HG02642 (cell line): ENCODE results near the gene HDHD3.
A peak's percentile ranks its signal among the peaks of the same experiment; 100 is the strongest.
"Not testable (repeated sequence)": the region's sequence is repeated elsewhere in the genome, so short reads cannot be mapped to it uniquely, and the experiment has no call there.

Source experiments
- ATAC-seq: cut with Tn5 transposase; IDR thresholded peaks from one replicate; pipeline ENCODE4 v1.9.1; 2021; ENCODE audit warnings: mild to moderate bottlenecking; ENCODE audit not compliant: unreplicated experiment, poor library complexity

The HDHD3 gene

DNA sequence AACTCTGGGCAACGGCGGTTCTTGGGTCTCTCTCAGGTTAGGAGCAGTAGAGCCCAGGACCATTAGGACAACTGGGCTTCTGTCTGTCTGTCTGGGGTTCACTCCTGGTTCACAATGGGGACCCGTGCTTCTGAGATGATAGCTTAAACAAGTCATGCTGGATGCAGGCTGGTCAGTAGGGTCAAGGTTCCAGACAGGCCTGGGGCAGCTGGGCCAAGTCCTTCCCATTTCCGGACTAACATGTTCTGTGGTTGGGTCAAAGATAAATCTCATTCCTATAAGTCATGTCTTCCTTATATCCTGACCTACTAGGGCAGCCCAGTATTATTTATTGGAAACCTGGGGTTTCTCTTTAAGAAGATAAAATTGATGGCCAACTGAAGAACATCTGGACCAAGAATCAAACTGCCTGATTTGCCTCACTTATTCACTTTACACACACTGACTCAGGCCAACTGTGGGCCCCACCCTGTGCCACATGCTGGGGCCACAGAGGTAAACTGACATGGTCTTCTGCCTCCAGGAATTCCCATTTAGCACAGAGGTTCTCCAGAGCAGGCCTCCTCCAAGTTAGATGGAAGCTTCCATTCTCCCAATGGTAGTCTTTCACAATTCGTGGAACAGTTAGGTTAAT is 8.3 kb downstream of the HDHD3 start:
- ATAC-seq = no peak

DNA sequence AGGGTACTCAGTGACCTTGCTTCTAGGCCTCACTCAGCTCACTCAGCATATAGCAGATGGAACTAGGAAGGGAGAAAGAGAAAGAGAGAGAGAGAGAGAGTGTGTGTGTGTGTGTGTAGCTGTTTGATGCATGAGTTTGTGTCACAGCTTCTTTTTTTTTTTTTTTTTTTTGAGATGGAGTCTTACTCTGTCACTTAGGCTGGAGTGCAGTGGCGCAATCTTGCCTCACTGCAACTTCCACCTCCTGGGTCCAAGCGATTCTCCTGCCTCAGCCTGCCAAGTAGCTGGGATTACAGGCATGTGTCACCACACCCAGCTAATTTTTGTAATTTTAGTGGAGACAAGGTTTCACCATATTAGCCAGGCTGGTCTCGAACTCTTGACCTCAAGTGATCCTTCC is 11.1 kb downstream of the HDHD3 start:
- not testable (repeated sequence) for ATAC-seq

DNA sequence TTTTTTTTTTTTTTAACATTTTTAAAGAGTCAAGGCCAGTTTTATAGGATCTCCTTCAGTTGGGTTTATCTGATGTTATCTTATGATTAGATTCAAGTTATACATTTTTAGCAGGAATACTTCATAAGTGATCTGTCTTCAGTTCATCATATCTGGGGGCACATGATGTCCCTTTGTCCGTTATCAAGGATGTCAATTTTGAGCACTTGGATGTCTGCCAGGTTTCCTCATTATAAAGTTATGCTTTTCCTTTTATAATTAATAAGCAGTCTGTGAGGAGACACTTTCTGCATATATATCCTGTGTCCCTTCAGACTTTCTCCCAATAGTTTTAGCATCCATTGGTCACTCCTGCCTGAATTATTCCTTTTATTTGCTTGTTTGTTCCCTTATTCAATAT is 11.8 kb downstream of the HDHD3 start:
- no peak for ATAC-seq

DNA sequence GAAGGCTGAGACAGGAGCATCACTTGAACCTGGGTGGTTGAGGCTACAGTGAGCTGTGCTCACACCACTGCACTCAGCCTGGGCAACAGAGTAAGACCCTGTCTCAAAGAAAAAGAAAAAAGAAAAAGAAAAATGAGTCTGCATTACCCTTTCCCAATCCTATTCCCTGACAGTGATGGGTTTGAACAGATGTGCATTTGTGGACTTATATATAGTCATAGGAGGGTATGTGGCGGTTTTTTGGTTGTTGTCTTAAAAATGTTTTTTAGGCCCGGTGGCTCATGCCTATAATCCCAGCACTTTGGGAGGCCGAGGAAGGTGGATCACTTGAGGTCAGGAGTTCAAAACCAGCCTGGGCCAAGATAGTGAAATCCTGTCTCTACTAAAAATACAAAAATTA is 13.4 kb downstream of the HDHD3 start:
- no peak for ATAC-seq

DNA sequence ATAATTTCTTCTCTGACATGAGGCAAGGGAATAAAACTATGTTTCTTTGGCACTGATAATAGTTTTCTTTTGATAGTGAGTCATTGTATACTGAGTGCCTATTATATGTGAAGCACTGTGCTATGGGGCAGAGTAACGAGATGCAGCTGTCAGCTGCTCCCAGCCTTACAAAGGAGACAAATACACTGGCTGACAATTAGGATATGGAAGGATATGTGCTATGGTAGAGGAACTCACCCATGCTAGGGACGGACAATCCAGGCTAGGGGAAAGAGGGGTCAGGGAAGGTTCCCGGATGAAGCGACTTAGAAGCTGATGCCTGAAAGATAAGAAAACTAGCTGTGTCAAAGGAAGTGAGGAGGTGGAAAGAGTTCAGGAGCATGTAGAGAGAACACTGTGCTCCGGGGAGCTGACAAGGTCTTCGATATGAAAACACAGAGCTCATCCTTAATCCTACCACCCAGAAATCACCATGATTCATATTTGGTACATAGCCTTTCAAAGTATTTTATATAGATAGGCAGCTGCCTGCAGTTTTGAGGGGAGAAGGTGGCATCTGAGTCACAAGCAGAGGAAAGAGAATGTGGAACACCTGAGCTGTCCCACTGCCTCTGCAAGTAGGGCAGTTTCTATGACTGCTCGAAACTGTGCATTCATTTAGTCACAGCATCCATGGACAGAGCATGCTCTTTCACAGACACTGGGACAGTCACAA is 15.3 kb downstream of the HDHD3 start:
- ATAC-seq = no peak

DNA sequence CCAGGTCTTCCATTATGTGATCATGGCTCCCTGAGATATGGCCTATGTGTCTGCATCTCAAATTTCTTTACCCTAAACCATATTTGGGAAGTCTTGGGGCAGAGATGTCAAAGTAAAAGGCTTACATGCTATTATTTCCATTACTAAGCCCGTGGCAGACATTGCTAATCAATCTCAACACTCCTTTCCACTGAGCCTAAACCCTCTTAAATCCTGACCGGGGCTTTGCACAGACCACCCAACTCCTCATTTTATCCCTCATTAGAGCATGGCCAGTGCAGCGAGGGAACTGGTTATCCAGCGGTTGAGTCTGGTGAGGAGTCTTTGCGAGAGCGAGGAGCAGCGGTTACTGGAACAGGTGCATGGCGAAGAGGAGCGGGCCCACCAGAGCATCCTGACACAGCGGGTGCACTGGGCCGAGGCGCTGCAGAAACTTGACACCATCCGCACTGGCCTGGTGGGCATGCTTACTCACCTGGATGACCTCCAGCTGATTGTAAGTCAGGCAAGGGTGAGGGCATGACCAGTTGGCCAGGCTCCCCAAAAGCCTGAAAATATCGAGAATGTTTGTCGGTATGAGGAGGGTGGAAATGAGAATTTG is 16.4 kb downstream of the HDHD3 start:
- ATAC-seq = no peak

DNA sequence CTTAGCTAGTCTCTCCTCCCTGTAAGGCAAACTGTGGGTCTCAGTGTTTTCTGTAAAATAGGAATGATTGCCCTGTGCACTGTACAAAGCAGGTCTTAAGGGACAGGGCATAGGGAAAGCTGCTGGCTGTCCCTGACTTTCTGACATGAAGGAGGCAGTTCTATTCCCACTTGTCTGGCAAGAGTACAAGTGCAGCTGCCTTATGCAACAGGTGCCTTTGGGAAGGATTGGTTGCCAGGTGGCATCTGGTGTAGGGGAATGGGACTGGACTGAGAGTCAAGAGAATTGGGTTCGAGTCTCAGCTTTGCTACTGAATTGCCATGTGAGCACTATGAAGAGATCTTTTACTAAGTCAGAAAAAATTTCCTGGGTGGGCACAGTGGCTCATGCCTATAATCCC is 17.4 kb downstream of the HDHD3 start:
- no peak for ATAC-seq

DNA sequence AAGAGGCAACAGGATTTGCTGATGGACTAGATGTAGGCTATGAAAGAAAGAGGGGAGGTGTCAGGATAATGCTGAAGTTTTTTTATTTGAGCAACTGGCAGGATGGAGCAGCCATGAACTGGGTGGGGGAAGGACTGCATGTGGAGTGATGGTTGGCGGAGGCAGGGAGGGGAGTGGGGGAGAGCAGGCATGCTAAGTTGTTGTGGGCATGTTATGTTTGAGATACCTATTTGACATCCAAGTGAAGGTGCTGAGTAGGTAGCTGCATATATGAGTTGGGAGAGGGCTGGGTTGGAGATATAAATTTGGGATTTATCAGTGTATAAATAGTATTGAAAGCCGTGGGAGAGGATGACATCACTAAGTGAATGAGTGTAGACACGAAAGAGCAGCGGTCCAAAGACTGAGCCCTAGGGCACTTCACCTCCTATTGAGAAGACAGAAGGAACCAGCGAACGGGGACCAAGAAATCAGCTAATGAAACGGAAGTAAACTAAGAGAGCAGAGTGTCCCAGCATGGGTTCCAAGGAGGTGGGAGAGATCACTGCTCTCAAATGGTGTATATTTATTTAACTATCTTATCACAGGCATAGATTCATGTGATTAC is 20.0 kb downstream of the HDHD3 start:
- ATAC-seq = no peak

DNA sequence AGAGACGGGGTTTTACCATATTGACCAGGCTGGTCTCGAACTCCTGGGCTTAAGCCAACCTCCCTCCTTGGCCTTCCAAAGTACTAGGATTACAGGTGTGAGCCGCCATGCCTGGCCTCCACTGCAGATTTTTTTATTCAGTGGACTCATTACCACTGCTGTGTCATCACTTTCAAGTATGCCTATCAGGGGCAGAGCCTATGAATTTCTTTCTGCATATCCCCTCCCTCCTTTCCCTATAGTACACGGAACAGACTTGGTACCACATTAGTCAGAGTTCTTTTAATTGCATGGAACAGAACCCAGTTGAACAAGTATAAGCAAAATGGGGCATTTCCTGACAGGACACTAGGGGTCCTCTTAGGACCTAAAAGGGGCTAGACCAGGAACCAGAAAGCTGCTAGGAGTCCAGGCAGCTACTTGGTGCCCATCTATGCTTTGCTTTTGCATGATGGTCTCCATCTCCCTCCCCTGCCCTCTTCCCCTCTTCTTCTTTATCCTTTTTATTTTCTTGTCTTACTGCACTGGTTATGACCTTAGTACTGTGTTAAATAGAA is 21.7 kb downstream of the HDHD3 start:
- no peak for ATAC-seq

DNA sequence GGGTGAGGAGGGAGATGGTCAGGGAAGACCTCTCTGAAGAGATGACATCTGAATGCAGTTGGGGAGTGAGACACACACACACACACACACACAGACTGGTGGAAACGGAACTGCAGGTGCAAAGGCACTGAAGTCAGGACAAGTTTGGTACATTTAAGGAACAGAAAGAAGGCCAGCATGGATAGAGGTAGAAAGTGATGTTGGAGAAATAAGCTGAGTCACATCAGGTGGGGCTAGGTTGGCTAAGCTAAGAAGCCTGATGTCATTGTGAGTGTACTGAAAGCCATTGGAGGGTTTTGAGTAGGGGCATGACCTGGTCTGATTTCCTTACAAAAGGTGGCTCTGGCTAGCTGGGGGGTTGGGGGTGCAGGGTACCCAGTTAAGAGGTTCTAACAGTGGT is 24.4 kb downstream of the HDHD3 start:
- ATAC-seq = no peak

DNA sequence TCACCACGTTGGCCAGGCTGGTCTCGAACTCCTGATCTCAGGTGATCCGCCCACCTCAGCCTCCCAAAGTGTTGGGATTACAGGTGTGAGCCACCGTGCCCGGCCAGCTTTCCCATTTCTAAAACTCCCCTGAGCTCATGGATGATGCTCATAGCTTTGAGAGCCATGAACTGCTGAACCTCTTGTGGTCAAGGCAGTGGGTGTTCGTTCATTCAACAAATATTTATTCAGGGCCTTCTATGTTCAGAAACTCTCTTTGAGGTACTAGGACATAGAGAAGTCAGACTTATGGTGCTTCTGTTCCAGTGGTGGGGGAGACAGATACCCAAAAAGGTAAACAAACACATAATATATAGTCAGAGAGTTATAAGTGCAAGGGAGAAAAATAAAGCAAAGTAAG is 24.8 kb downstream of the HDHD3 start:
- no peak for ATAC-seq

DNA sequence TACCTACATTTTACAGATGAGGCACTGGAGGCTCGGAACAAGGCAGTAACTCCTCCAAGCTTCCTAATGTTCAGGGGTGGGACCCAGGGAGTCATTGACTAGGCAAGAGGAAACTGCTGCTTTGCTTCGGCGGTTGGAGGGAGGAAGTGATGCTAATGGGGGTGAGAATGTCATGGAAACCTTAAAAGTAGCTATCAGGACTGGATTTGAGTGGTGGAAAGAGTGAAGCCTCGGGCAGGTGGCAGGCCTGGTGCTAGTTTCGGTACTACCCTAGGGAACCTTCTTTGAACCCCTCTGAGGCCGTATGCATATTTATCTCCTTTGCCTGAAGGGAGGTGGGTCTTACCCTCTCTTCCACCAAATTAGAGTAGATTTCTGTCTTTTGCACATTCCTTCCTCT is 25.8 kb downstream of the HDHD3 start:
- no peak for ATAC-seq

DNA sequence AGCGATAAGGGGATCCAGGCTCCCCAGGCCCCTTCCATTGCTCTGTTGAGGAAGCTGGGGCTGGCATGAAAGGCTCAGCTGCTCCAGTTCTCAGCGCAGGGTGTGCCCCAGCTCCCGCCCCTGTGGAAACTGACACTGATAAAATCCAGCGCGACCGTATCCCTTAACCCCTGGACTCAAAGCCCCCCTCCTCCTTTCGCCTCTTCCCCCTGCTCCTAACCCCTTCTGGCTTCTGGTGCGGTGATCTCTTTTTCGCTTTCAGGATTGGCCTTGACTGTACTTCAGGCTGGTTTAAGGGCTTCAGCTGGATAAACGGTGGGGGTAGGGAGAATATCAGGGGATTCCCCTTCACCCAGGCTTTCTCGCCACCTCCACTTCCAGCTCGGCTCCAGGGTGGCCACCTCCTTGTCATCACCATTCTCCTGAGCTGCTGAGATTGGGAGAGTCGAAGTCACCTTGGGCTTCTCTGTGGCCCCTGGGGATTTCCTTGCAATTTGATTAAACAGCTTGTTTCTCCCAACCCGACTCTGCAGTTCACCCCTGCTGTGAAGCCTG is 26.6 kb downstream of the HDHD3 start:
- peak; percentile 21 for ATAC-seq

DNA sequence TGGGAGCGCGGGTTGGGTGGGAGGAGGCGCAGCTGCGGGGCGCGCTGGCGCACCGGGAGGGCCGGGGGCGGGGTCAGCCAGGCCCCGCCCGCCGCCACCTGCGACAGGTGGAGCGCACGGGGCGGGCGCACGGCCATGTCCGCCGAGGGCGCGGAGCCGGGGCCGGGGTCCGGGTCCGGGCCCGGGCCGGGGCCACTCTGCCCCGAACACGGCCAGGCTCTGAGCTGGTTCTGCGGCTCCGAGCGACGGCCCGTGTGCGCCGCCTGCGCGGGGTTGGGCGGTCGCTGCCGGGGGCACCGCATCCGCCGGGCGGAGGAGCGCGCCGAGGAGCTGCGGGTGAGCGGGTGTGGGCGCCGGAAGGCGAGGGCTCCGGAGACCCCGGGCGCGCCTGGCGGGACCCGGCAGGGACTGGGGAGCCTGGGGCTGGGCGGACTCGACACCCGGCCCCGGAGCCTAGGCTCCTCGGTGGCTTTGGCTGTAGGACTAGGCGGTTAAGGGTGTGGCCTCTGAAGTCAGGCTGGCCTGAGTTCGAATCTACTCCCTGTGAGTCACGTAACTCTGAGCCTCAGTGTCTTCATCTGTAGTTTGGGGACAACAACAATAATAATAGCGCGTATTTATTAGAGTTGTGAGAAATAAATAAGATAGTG is 27.2 kb downstream of the HDHD3 start, which contains the start of gene BSPRY:
BSPRY (plus strand) TSS at position 97 of the 650 bp plus-strand sequence; CDS start at position 136, 39 bp downstream.
- peak; percentile 40 for ATAC-seq

DNA sequence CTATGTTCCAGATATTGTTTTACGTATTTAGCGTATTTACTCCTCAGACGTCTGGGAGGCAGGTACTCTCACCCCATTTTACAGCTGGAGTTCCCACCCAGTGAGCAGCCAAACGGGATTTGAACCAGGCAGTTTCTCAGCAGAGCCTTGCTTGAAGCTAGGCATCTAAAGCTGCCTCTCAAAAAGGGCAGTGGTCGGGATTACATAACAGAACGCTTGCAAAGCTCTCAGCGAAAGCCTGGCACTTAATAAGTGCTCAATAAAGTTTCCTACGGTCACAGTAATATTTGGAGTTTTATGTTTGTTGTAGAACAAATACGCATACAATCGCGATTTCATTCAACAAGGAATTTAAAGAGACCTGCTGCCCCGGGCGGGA is 27.7 kb downstream of the HDHD3 start:
- no peak for ATAC-seq

DNA sequence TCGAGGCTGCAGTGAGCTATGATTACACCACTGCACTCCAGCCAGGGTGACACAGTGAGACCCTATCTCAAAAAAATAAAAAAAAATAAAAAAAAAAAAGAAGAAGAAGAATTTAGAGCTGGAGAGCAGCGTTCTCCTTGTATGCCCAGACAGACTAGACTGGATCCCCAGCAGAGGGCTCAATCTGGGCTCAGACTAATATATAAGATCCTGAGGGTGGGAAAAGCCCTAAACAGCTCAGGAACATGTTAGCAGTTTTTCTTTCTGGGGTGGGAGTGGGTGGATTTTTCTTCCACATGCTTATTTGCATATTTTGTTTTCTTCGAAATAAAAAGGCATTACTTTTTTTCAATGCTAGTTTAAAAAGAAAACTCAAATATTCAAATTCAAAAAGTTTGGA is 28.3 kb downstream of the HDHD3 start:
- ATAC-seq = no peak

DNA sequence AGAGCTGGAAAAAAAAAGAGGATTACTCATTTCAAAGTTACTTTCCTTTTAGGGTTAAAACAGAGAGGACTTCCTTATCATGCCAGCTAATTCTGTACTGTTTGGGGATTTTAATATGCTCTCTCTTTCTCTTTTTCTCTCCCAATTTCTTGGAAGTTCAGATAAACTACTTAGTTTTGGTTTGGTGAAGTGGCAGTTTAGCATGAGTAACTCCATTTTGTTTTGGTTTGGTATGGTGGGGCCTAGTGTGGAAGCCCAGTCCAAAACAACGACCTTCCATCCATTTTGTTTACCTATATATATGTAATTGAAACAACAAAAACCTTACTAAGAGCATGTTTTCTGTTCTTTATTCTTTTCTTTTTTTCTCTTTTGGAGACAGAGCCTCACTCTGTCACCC is 31.1 kb downstream of the HDHD3 start:
- no peak for ATAC-seq

DNA sequence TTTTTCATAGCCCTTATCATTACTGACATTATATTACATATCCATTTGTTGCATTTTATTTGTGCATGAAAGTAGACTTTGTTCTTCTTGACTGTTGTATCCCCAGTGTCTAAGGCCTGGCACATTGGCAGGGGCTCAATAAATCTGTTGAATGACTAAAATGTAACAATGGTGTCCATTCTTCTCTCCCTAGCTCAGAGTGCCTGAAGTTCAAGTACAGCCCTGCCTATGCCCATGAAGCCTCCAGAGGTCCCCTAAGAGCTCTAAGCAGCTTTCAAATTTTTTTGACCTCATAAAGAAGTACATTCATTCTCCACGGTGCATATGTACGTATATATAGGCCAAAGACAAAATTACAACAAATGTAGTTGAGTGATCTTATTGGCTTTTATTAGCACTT is 31.6 kb downstream of the HDHD3 start:
- no peak for ATAC-seq

DNA sequence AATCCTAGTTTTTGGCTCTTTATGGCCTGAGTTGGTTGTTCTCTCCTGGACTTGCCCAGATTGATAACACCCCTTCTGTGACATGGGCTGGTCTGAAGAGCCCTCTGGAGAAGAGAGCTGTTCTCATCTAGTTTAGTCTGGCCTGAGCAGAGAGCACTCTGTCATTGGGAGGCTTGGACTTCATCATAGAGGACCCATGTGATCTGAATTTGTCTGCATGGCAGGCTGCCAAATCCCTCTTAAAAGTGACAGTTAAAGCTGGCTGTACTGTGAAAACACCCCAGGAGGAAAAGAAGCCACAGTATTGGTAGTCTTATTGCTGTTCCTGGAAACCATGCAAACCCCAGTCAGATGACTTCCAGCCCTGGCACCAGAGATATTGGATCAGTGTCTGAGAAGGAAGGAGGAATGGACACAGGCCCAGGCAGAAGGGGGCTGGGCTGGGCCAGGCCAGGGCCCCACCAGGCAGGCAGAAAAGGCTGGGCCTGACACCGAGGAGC is 33.0 kb downstream of the HDHD3 start:
- ATAC-seq = no peak
